ENCODE measurements around the gene TNFRSF14. TPM values are rescaled to one million over a fixed set of nuclear protein-coding genes. Genes with fewer than 3 reads are reported as not detected.

Gene TNFRSF14
- total RNA-seq, 1 experiment from 2014 or later: 1.5 TPM

DNA sequence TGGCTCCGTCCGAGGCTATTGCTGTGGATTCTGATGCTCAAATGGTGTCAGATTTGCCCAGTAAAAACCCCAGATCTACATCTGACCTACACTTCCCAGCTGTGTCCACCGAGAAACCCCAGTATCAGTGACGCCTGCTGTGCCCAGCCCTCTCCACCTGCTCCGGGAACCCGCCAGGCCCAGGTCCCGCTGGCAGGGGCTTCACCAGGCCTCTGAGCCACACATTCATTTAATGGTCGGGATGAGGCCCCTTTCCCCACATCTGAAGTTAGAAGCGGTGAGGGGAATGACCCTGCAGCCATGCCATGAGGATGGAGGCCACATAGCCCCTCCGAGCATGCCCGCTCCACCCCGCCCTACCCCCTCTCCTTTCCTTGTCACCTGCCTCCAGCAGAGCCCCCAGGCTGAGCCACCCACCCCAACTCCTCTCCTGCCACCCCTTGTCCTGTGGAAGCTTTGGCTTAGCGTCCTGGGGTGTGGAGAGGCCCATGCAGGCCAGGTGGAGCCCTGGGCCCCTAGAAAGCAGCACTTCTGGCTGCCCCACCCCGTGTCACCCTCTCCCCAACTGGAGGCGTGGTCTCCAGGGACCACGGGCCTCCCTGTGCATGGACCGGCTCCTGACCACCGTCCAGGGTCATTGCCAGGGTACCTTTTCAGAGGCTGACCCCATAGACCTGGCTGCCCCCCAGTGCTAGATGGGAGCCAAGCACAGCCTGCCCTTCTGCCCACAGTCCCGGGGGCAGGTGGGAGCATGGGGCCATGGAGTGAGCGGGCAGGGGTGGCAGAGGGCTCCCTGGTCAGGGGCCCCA is 8.0 kb downstream of the TNFRSF14 start:
- CTCF ChIA-PET: no interaction called here
- POLR2A ChIA-PET: no interaction called here
- Histone ChIP-seq H3K4me3 (ENCODE audit: low read depth, low read length) (no peak overlapping the region), H3K4me1 (no peaks in the 10 kb centered on the region), H3K27me3 (replicated peaks; ENCODE audit: control insufficient read depth, insufficient read depth, low read length) (no peaks in the 10 kb centered on the region), H3K36me3 (ENCODE audit: control insufficient read depth, insufficient read depth, low read length) (no peaks in the 10 kb centered on the region), H3K9me3 (no peaks in the 10 kb centered on the region)
- Mint-ChIP-seq H3K4me3 (ENCODE audit: unreplicated experiment) (no peak overlapping the region), H3K9me3 (ENCODE audit: unreplicated experiment) (no peaks in the 10 kb centered on the region), H3K27me3 (ENCODE audit: insufficient read depth, unreplicated experiment) (no peaks in the 10 kb centered on the region), H3K36me3 (ENCODE audit: insufficient read depth, unreplicated experiment) (no peaks in the 10 kb centered on the region), H3K27ac (ENCODE audit: unreplicated experiment) (no peak overlapping the region), H3K4me1 (ENCODE audit: low read depth, unreplicated experiment) (no peaks in the 10 kb centered on the region)
- BruUV-seq (replicated peaks): no TSS peak
- peak in 1 of 2 experiments; percentile 30 for DNase-seq
- TF ChIP-seq, protein P1, sequence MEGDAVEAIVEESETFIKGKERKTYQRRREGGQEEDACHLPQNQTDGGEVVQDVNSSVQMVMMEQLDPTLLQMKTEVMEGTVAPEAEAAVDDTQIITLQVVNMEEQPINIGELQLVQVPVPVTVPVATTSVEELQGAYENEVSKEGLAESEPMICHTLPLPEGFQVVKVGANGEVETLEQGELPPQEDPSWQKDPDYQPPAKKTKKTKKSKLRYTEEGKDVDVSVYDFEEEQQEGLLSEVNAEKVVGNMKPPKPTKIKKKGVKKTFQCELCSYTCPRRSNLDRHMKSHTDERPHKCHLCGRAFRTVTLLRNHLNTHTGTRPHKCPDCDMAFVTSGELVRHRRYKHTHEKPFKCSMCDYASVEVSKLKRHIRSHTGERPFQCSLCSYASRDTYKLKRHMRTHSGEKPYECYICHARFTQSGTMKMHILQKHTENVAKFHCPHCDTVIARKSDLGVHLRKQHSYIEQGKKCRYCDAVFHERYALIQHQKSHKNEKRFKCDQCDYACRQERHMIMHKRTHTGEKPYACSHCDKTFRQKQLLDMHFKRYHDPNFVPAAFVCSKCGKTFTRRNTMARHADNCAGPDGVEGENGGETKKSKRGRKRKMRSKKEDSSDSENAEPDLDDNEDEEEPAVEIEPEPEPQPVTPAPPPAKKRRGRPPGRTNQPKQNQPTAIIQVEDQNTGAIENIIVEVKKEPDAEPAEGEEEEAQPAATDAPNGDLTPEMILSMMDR (IDR thresholded peaks at IDR 0.05; ENCODE audit: insufficient read depth in 1 of 2, low read depth in 1 of 2, low read length in 1 of 2, severe bottlenecking in 1 of 2, unreplicated experiment in 1 of 2): no peak
- intact Hi-C loops (cut with micrococcal nuclease; ENCODE audit: unreplicated experiment): no loop called here

DNA sequence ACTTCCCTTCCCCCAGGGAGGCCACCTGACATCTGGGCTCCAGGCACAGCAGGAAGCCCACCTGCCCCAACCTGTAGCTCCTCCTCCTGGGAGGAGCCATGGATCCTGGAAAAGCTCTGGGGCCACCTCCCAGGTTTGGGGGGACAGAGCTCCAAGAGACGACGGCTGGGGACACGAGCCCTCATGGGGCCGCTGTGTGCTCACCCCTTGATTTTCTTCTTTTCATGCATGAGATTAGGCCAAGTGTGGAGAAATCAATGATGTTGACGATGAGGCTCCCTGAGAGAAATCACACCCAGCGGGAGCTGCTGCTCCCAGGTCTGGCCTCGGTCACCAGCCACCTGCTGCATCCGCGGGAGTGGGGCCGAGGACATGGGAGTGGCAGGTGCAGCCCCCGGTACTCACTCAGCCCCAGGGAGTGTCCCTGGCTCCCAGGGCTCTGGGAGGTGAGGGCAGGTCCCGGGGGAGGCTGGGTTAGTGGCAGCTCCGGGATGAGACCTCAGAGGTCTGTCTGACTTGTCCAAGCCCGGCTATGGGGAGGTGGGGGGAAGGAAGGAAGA is 8.7 kb downstream of the TNFRSF14 start:
- no TSS peak for BruUV-seq (replicated peaks)

More for the DNA sequence above, 8.7 kb downstream of the TNFRSF14 start:
- Mint-ChIP-seq H3K4me3 (ENCODE audit: unreplicated experiment) (no peak overlapping the region), H3K4me1 (ENCODE audit: low read depth, unreplicated experiment) (no peaks in the 10 kb centered on the region), H3K9me3 (ENCODE audit: unreplicated experiment) (no peaks in the 10 kb centered on the region), H3K36me3 (ENCODE audit: insufficient read depth, unreplicated experiment) (no peaks in the 10 kb centered on the region), H3K27ac (ENCODE audit: unreplicated experiment) (no peak overlapping the region), H3K27me3 (ENCODE audit: insufficient read depth, unreplicated experiment) (no peaks in the 10 kb centered on the region)
- Histone ChIP-seq H3K4me1 (no peaks in the 10 kb centered on the region), H3K27me3 (replicated peaks; ENCODE audit: control insufficient read depth, insufficient read depth, low read length) (no peaks in the 10 kb centered on the region), H3K36me3 (ENCODE audit: control insufficient read depth, insufficient read depth, low read length) (no peaks in the 10 kb centered on the region), H3K4me3 (ENCODE audit: low read depth, low read length) (no peak overlapping the region), H3K9me3 (no peaks in the 10 kb centered on the region)
- intact Hi-C loops (cut with micrococcal nuclease; ENCODE audit: unreplicated experiment): no loop called here
- POLR2A ChIA-PET: no interaction called here
- TF ChIP-seq, protein P1 (IDR thresholded peaks at IDR 0.05; ENCODE audit: insufficient read depth in 1 of 2, low read depth in 1 of 2, low read length in 1 of 2, severe bottlenecking in 1 of 2, unreplicated experiment in 1 of 2): no peak
- no peak for DNase-seq
- CTCF ChIA-PET: no interaction called here

All from Caco-2 (cell line).